ENCODE measurements around the gene CCDC18. TPM values are rescaled to one million over a fixed set of nuclear protein-coding genes. Genes with fewer than 3 reads are reported as not detected.

CCDC18 gene

DNA sequence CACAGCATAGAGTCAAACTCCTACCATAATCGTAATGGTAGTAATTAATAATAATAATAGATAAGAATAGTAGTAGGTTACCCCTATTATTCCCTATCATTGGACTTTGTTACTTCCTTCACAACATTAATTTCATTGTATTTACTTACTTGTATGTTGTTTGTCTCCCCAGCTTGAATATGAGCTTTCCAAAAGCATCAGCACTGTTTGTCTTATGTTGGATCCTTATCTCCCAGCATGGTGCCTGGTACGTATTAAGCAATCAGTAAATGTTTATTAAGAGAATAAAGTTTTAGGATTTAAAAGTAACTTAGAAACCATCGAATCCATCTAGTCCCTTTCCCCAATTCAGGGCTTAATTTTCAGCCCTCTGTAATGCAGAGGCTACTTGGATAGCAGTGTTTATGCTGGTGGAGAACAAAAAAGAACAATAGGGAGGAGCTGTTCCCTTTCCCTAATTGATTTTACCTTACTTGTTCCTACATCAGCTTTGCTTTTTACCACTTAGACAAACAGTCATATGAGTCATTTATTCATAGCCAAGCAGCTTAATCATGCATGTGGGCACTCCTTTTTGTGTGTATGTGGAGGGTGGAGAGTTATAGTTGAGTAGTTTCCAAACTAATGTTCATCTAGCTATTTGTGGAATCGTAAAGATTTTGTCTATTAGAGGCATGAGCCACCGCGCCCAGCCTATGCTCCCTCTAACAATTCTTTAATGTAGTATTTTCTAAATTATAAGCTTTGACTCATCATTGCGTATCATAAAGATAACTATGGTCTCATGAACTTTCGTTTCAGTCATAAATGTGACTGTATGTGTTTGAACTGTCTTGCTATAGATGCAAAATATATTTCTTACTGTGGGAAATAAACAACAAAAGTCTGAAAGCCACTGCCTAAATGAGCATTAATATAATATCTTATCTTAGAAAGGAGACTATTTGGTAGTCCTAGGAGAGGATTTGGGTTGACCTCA is 144.3 kb downstream of the CCDC18 start:
- no peak overlapping the region for H3K27ac ChIP-seq (replicated peaks; ENCODE audit: low read length)

More for the DNA sequence above, 144.3 kb downstream of the CCDC18 start:
- H3K4me1 ChIP-seq (ENCODE audit: control insufficient read depth in 2 of 2, insufficient read depth in 1 of 2, low read depth in 1 of 2, low read length in 2 of 2) = peaks cover 0 to 2% of the 10 kb centered on the region in 2 donors
- no CpG with 5 or more reads among the region's 8 CpGs for WGBS, 2 donors (ENCODE audit: extremely low coverage in 2 of 2, insufficient read length in 2 of 2, insufficient replicate concordance in 1 of 2)
- no peak overlapping the region for H3K23ac ChIP-seq (ENCODE audit: low read depth, low read length, poor library complexity)
- no peaks in the 10 kb centered on the region for H3K36me3 ChIP-seq (replicated peaks in 1 of 2; ENCODE audit: control insufficient read depth in 2 of 2, insufficient read depth in 2 of 2, low read length in 2 of 2)
- H4K8ac ChIP-seq (ENCODE audit: low read depth, low read length) = no peak overlapping the region
- H3K9me3 ChIP-seq (replicated peaks in 1 of 2; ENCODE audit: control insufficient read depth in 2 of 2, insufficient read depth in 1 of 2, low read depth in 1 of 2, low read length in 2 of 2) = peaks cover 0 to 4% of the 10 kb centered on the region in 2 donors
- no peak overlapping the region for H3K4ac ChIP-seq (ENCODE audit: low read length)
- H3K14ac ChIP-seq (ENCODE audit: low read length) = no peak overlapping the region
- H3K18ac ChIP-seq (ENCODE audit: low read length) = no peak overlapping the region
- H2BK15ac ChIP-seq (ENCODE audit: low read length) = no peak overlapping the region
- no peak overlapping the region for H4K91ac ChIP-seq (ENCODE audit: low read depth, low read length, poor library complexity)
- H2BK12ac ChIP-seq (ENCODE audit: low read length) = no peak overlapping the region
- H2AFZ ChIP-seq (ENCODE audit: low read length) = no peak overlapping the region
- no peaks in the 10 kb centered on the region for H3K79me1 ChIP-seq (ENCODE audit: low read depth, low read length)
- no peak overlapping the region for H2BK120ac ChIP-seq (ENCODE audit: low read depth, low read length)
- H2AK5ac ChIP-seq (ENCODE audit: low read depth, low read length) = no peak overlapping the region
- no peak overlapping the region for H3K9ac ChIP-seq (ENCODE audit: low read depth, low read length, poor library complexity)
- DNase-seq (ENCODE audit: low spot score) = no peak
- H2BK5ac ChIP-seq (ENCODE audit: low read length) = no peak overlapping the region
- H3K27me3 ChIP-seq (ENCODE audit: control insufficient read depth in 3 of 3, insufficient read depth in 3 of 3, low read depth in 1 of 3, low read length in 3 of 3) = no peaks in the 10 kb centered on the region
- H3K4me3 ChIP-seq (ENCODE audit: low read length in 2 of 2) = no peak overlapping the region
- no peak overlapping the region for H3K4me2 ChIP-seq (ENCODE audit: insufficient read depth, low read length, poor library complexity, severe bottlenecking)

Small RNAs within 50 kb of the gene (small RNA-seq; reads per million reads assigned to genes)
- gene AC126124.1 (ENCODE audit: insufficient read depth) (not detected), gene AL139421.1 (ENCODE audit: insufficient read depth) (not detected)
